NCI-H128 (cell line): ENCODE results near the gene ALPK3.
"Not testable (repeated sequence)": the region's sequence is repeated elsewhere in the genome, so short reads cannot be mapped to it uniquely, and the experiment has no call there.

Source experiments
- DNase-seq: peaks from one replicate; lab custom pipeline; 2025; ENCODE audit not compliant: unreplicated experiment; lab: John Stamatoyannopoulos, UW

Gene ALPK3

DNA sequence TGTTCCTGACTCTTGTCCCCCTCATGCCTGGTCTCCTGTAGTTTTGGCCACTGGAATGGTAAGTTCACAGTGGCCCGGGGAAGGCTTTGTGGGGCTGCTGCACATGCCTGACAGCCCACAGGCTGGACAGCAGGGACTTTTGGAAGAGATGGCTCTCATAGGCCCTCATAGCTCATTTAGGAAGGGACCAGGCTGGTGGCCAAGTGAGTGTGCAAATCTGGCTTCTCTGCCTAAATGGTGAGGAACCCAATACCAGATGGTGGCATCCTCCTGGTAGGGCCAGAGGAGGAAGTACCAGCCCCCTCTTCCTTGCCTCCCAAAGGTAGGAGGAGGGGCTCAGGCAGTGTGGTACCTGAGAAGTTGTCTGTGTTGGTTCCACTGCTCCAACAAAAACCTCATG lies 25.6 kb downstream of the ALPK3 start:
- no peak for DNase-seq

GRCh38 chr15:84844964-84845363 lies 27.8 kb downstream of the ALPK3 start:
- no peak for DNase-seq

DNA sequence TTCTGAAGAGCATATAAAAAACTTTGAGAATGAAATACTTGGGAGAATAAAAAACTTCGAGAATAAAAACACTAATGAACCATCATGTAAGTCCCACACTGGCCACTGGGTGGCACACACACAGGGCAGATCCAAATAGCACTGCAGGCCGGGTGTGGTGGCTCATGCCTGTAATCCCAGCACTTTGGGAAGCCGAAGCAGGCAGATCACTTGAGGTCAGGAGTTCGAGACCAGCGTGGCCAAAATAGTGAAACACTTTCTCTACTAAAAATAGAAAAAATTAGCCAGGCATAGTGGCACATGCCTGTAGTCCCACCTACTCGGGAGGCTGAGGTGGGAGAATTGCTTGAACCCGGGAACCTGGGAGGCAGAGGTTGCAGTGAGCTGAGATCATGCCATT lies 28.5 kb downstream of the ALPK3 start:
- DNase-seq = not testable (repeated sequence)

DNA sequence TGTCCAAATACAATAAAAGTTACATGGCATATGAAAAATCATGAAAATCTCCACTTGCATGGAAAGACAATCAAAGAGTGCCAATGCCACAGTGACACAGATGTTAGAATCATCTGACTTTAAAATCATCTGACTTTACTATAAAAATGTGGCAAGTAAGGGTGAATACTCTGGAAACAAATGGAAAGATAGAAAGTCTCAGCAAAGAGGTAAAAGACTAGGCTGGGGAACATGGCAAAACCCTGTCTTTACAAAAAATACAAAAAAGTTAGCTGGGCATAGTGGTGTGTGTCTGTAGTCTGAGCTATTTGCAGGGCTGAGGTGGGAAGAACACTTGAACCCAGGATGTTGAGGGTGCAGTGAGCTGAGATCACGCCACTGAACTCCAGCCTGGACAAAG lies 29.1 kb downstream of the ALPK3 start:
- no peak for DNase-seq

GRCh38 chr15:84847382-84847781 lies 30.2 kb downstream of the ALPK3 start:
- DNase-seq = no peak

GRCh38 chr15:84852212-84852611 lies 35.1 kb downstream of the ALPK3 start:
- no peak for DNase-seq

DNA sequence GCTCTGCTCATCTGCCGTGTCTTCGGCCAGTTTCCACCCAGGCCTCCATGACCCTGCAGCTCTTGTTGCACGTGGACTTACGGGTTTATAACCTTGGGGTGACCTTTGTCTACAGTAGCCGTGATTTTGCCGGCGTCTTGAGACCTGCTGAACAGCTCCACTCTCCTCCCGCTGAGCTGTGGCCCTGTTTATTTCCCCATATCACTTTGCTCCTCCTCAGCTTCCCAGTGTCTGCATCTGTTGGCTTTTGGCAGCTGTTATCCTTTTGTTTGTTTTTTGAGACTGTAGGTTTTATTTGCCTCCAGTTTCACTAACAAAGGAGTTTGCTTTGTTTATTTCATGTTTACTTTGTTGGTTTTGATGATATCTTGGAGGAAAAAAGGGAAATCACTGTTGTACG lies 38.0 kb downstream of the ALPK3 start:
- DNase-seq = no peak

GRCh38 chr15:84855765-84856164 lies 38.6 kb downstream of the ALPK3 start:
- no peak for DNase-seq

- DNase-seq = no peak
Observed at GRCh38 chr15:84856731-84857417, 39.7 kb downstream of the ALPK3 start.

DNA sequence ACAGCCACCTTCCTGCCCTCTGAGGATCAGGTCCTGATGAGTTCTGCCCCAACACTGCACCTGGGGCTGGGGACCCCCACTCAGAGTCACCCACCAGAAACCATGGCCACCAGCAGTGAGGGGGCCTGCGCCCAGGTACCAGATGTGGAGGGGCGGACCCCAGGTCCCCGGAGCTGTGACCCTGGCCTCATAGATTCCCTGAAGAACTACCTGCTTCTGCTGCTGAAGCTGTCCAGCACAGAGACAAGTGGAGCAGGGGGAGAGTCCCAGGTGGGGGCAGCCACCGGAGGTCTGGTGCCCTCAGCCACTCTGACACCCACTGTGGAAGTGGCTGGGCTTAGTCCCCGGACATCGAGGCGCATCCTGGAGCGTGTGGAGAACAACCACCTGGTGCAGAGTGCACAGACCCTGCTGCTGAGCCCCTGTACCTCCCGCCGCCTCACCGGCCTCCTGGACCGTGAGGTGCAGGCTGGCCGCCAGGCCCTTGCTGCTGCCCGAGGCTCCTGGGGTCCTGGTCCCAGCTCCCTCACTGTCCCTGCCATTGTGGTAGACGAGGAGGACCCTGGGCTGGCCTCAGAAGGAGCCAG lies 40.4 kb downstream of the ALPK3 start:
- no peak for DNase-seq

- DNase-seq = no peak
Observed at GRCh38 chr15:84858231-84858630, 41.1 kb downstream of the ALPK3 start.

- no peak for DNase-seq
Observed at GRCh38 chr15:84859144-84859543, 42.0 kb downstream of the ALPK3 start.

GRCh38 chr15:84859651-84860050 lies 42.5 kb downstream of the ALPK3 start:
- DNase-seq = no peak

DNA sequence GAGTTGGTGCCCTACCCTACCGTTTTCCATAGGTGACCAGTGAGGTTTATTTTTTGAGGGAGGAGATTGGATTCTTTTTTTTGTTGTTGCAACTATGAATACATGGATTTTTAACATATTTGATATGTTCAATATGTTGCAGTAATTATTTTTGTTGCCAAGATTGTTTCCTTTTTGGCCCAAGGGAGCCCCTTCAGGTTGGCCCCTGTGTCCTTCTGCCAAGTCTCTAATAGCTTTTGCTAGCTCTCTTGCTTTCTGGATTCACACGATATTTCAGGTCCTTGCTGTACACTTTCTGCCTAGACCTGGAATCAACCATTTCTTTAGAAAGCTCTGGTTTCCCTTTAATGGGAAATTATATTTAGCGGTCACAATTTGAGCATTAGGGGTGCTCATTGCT lies 44.6 kb downstream of the ALPK3 start:
- DNase-seq = no peak

GRCh38 chr15:84862214-84862975 lies 45.2 kb downstream of the ALPK3 start:
- DNase-seq = no peak

DNA sequence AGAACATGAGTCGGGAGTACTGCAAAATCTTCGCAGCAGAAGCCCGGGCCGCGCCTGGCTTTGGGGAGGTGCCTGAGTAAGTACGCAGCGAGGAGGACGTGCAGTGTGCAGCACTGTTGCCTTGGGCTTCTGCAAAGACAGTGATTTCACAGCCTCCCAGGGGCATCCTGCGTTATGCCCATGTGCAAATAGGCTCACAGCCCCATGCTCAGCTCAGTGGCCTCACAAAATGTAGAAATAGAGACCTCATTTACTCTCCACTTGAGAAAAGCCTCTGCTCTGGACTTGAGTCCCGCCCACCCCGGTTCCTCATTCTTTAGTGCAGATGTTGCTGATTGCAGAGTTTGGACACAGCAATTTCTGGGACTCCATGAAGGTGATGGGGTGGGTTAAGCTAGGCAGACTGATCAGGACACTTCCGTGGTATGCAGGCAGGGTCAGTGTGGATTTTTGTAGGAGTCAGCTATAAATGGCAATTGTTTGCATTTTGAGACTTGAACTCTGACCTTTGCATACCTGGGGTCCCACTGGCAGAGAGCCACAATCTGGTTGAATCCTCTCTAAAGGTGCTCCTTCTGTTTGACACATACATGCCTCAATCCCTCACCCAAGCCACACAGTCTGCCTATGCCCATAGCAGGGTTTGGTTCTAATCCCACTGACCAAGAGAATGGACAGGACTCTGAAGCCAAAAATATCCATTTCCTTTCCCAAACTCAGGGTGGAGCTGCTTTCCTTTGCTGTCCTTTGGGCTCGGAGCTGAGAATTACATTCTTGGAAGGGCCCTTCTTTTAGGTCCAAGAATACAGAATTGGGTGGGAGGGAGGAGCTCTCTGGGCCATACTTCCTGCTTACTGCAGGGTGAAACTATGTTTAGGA lies 46.6 kb downstream of the ALPK3 start:
- no peak for DNase-seq

GRCh38 chr15:84864444-84864795 lies 47.3 kb downstream of the ALPK3 start:
- DNase-seq = no peak

GRCh38 chr15:84865074-84865569 lies 48.0 kb downstream of the ALPK3 start:
- DNase-seq = no peak

DNA sequence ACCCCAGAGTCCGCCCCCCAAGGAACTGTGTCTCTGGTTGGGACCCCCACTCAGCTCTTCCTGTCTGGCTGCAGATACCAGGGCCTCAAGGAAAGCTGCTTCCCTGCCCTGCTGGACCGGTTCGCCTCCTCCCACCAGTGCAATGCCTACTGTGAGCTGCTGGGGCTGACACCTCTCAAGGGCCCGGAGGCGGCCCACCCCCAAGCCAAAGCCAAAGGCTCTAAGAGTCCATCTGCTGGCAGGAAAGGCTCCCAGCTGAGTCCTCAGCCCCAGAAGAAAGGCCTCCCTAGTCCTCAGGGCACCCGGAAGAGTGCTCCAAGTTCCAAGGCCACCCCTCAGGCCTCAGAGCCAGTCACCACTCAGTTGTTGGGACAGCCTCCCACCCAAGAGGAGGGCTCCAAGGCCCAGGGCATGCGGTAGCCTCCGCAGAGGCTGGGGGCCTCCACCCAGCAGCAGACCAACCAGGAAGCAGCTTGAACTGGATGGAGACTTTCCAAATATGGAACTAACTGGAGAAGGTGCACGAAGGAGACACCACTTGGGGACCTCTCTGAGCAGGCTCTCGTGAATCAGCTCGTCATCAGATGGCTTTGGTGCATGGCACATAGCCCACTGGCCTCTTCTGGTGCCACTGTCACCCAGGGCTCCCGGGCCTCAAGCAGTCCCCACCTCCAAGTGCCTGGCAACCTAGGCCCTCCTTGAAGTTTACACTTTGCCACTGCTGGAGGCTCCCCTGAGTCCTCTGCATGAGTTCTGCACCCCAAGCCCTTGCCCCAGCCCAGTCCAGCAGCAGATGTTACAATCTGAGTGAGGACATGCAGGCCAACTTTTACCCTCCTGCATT lies 51.1 kb downstream of the ALPK3 start:
- no peak for DNase-seq

- no peak for DNase-seq
Observed at GRCh38 chr15:84869510-84869909, 52.4 kb downstream of the ALPK3 start.
